Measurements from ENCODE around the gene PCED1B. TPM values are rescaled to one million over a fixed set of nuclear protein-coding genes. Genes with fewer than 3 reads are reported as not detected.
"Not testable (repeated sequence)": the region's sequence is repeated elsewhere in the genome, so short reads cannot be mapped to it uniquely, and the experiment has no call there.

Gene PCED1B
- total RNA-seq, 1 donor: 10.0 TPM

GRCh38 chr12:47117305-47117704 is 37.9 kb downstream of the PCED1B start:
- H3K27me3 ChIP-seq (ENCODE audit: insufficient read depth, low read length); H3K9me3 ChIP-seq (ENCODE audit: low read depth, low read length); H3K4me3 ChIP-seq (ENCODE audit: low read length); H3K4me1 ChIP-seq (ENCODE audit: insufficient read depth, low read length): not testable (repeated sequence)

- H3K9me3 ChIP-seq (ENCODE audit: low read depth, low read length): no peaks in the 10 kb centered on the region
- H3K27me3 ChIP-seq (ENCODE audit: insufficient read depth, low read length): no peaks in the 10 kb centered on the region
- H3K4me3 ChIP-seq (ENCODE audit: low read length): no peak overlapping the region
- no peaks in the 10 kb centered on the region for H3K4me1 ChIP-seq (ENCODE audit: insufficient read depth, low read length)
Observed at GRCh38 chr12:47120736-47121135, 41.3 kb downstream of the PCED1B start.

- Histone ChIP-seq H3K27me3 (ENCODE audit: insufficient read depth, low read length) (no peaks in the 10 kb centered on the region), H3K9me3 (ENCODE audit: low read depth, low read length) (no peaks in the 10 kb centered on the region), H3K4me1 (ENCODE audit: insufficient read depth, low read length) (no peaks in the 10 kb centered on the region), H3K4me3 (ENCODE audit: low read length) (no peak overlapping the region)
Observed at GRCh38 chr12:47121146-47121545, 41.7 kb downstream of the PCED1B start.

GRCh38 chr12:47122602-47123001 is 43.2 kb downstream of the PCED1B start:
- no peak overlapping the region for H3K4me3 ChIP-seq (ENCODE audit: low read length)
- H3K9me3 ChIP-seq (ENCODE audit: low read depth, low read length): no peaks in the 10 kb centered on the region
- H3K4me1 ChIP-seq (ENCODE audit: insufficient read depth, low read length): no peaks in the 10 kb centered on the region
- H3K27me3 ChIP-seq (ENCODE audit: insufficient read depth, low read length): no peaks in the 10 kb centered on the region

- Histone ChIP-seq H3K9me3 (ENCODE audit: low read depth, low read length) (no peaks in the 10 kb centered on the region), H3K27me3 (ENCODE audit: insufficient read depth, low read length) (no peaks in the 10 kb centered on the region), H3K4me3 (ENCODE audit: low read length) (no peak overlapping the region), H3K4me1 (ENCODE audit: insufficient read depth, low read length) (no peaks in the 10 kb centered on the region)
Observed at GRCh38 chr12:47123730-47124129, 44.3 kb downstream of the PCED1B start.

GRCh38 chr12:47124451-47124850 is 45.0 kb downstream of the PCED1B start:
- Histone ChIP-seq H3K4me3 (ENCODE audit: low read length) (no peak overlapping the region), H3K27me3 (ENCODE audit: insufficient read depth, low read length) (no peaks in the 10 kb centered on the region), H3K9me3 (ENCODE audit: low read depth, low read length) (no peaks in the 10 kb centered on the region), H3K4me1 (ENCODE audit: insufficient read depth, low read length) (no peaks in the 10 kb centered on the region)

- Histone ChIP-seq H3K4me3 (ENCODE audit: low read length) (no peak overlapping the region), H3K4me1 (ENCODE audit: insufficient read depth, low read length) (peaks cover 1% of the 10 kb centered on the region), H3K9me3 (ENCODE audit: low read depth, low read length) (no peaks in the 10 kb centered on the region), H3K27me3 (ENCODE audit: insufficient read depth, low read length) (no peaks in the 10 kb centered on the region)
Observed at GRCh38 chr12:47126246-47126645, 46.8 kb downstream of the PCED1B start.

GRCh38 chr12:47131011-47131410 is 51.6 kb downstream of the PCED1B start:
- Histone ChIP-seq H3K4me1 (ENCODE audit: insufficient read depth, low read length) (peaks cover 6% of the 10 kb centered on the region), H3K9me3 (ENCODE audit: low read depth, low read length) (no peaks in the 10 kb centered on the region), H3K27me3 (ENCODE audit: insufficient read depth, low read length) (no peaks in the 10 kb centered on the region), H3K4me3 (ENCODE audit: low read length) (no peak overlapping the region)

- Histone ChIP-seq H3K4me1 (ENCODE audit: insufficient read depth, low read length) (peaks cover 9% of the 10 kb centered on the region), H3K9me3 (ENCODE audit: low read depth, low read length) (no peaks in the 10 kb centered on the region), H3K4me3 (ENCODE audit: low read length) (no peak overlapping the region), H3K27me3 (ENCODE audit: insufficient read depth, low read length) (no peaks in the 10 kb centered on the region)
Observed at GRCh38 chr12:47134005-47134404, 54.6 kb downstream of the PCED1B start.

- Histone ChIP-seq H3K4me3 (ENCODE audit: low read length) (no peak overlapping the region), H3K9me3 (ENCODE audit: low read depth, low read length) (no peaks in the 10 kb centered on the region), H3K27me3 (ENCODE audit: insufficient read depth, low read length) (no peaks in the 10 kb centered on the region), H3K4me1 (ENCODE audit: insufficient read depth, low read length) (peaks cover 19% of the 10 kb centered on the region)
Observed at GRCh38 chr12:47135578-47135977, 56.2 kb downstream of the PCED1B start.

- H3K9me3 ChIP-seq (ENCODE audit: low read depth, low read length): no peaks in the 10 kb centered on the region
- H3K4me1 ChIP-seq (ENCODE audit: insufficient read depth, low read length): peaks cover 13% of the 10 kb centered on the region
- no peak overlapping the region for H3K4me3 ChIP-seq (ENCODE audit: low read length)
- H3K27me3 ChIP-seq (ENCODE audit: insufficient read depth, low read length): no peaks in the 10 kb centered on the region
Observed at GRCh38 chr12:47139000-47139681, 59.7 kb downstream of the PCED1B start.

- H3K9me3 ChIP-seq (ENCODE audit: low read depth, low read length): no peaks in the 10 kb centered on the region
- no peak overlapping the region for H3K4me3 ChIP-seq (ENCODE audit: low read length)
- peaks cover 13% of the 10 kb centered on the region for H3K4me1 ChIP-seq (ENCODE audit: insufficient read depth, low read length)
- H3K27me3 ChIP-seq (ENCODE audit: insufficient read depth, low read length): no peaks in the 10 kb centered on the region
Observed at GRCh38 chr12:47141459-47141858, 62.0 kb downstream of the PCED1B start.

- H3K27me3 ChIP-seq (ENCODE audit: insufficient read depth, low read length): no peaks in the 10 kb centered on the region
- H3K9me3 ChIP-seq (ENCODE audit: low read depth, low read length): no peaks in the 10 kb centered on the region
- H3K4me1 ChIP-seq (ENCODE audit: insufficient read depth, low read length): peaks cover 2% of the 10 kb centered on the region
- no peak overlapping the region for H3K4me3 ChIP-seq (ENCODE audit: low read length)
Observed at GRCh38 chr12:47144769-47145168, 65.3 kb downstream of the PCED1B start.

- H3K4me1 ChIP-seq (ENCODE audit: insufficient read depth, low read length): no peaks in the 10 kb centered on the region
- H3K27me3 ChIP-seq (ENCODE audit: insufficient read depth, low read length): no peaks in the 10 kb centered on the region
- H3K4me3 ChIP-seq (ENCODE audit: low read length): no peak overlapping the region
- H3K9me3 ChIP-seq (ENCODE audit: low read depth, low read length): no peaks in the 10 kb centered on the region
Observed at GRCh38 chr12:47145188-47145587, 65.8 kb downstream of the PCED1B start.

- H3K4me3 ChIP-seq (ENCODE audit: low read length): no peak overlapping the region
- no peaks in the 10 kb centered on the region for H3K27me3 ChIP-seq (ENCODE audit: insufficient read depth, low read length)
- no peaks in the 10 kb centered on the region for H3K4me1 ChIP-seq (ENCODE audit: insufficient read depth, low read length)
- no peaks in the 10 kb centered on the region for H3K9me3 ChIP-seq (ENCODE audit: low read depth, low read length)
Observed at GRCh38 chr12:47147739-47148138, 68.3 kb downstream of the PCED1B start.

GRCh38 chr12:47149146-47149545 is 69.7 kb downstream of the PCED1B start:
- no peaks in the 10 kb centered on the region for H3K4me1 ChIP-seq (ENCODE audit: insufficient read depth, low read length)
- no peak overlapping the region for H3K4me3 ChIP-seq (ENCODE audit: low read length)
- H3K27me3 ChIP-seq (ENCODE audit: insufficient read depth, low read length): no peaks in the 10 kb centered on the region
- no peaks in the 10 kb centered on the region for H3K9me3 ChIP-seq (ENCODE audit: low read depth, low read length)
